HG03175 (cell line): ENCODE data around the gene RNASEH1.

Experiments used
- ATAC-seq: cut with Tn5 transposase; IDR thresholded peaks from one replicate; pipeline ENCODE4 v1.9.1; 2021; ENCODE audit warnings: mild to moderate bottlenecking, moderate library complexity; ENCODE audit not compliant: unreplicated experiment

Gene RNASEH1

DNA sequence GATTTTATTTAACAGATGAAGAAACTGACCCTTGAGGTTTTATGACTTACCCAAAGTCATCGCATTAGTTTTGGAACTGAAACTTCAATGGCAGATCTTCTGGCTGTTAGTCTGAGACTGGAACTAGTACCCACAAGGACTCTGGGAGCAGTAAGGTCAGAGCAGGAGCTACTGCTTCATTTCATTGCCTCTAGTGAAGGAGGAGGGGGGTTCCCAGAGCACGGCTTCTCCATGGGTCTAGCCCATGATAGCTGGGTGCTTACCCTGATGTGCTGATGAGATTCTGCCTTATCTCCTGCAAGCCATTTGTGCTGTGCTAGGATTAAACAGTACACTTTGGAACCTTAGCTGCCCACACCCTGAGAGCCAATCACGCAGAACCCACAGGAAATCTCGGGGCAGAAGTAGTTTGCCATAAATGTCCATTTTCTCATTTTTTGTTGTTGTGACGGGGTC is 5.4 kb upstream of the RNASEH1 start:
- peak; percentile 47 for ATAC-seq

DNA sequence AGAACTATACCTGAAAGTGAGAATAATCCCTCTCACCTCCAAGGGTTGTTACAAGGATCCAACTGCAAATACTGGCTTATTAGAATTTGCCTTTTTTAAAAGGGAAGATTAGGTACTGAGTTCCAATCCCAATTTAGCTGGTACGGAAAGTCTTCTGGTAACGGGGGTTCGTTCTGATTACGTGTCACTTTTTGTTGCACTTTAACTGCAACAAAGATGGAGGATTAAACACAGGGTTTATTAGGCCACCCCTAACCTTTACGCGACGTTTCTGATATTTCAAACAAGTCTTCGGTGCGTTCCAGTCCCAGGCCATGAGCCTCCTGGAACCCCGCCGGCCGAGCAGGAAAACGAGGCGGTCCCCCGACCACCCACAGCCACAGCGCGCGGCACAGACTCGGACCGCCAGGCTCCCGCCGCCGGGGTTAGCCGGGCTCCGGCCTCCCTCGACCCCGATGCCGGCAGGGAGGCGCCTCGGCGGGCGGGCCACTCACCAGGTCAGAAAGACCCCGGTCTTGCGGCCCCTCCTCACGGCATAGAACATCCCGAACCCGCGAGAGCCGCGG is 411 bp downstream of the RNASEH1 start:
- ATAC-seq = peak; percentile 30

DNA sequence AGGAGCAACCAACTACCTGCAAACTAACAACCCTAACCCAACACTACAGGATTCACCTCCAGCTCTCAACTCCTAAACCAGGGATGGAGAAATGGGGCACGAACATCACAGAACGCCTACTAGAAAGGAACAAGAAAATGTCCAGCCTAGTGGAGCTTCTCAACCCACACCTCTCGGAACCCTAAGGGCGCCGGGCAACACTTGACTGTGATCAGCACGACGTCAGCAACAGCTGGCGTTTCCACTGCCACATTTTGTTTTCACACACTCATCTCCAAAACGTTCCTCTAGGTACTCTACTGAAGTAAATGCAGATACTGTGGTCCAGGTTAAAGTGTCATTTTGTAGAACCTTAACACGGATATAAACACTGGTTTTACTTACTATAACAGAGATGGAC is 4.2 kb downstream of the RNASEH1 start:
- no peak for ATAC-seq

DNA sequence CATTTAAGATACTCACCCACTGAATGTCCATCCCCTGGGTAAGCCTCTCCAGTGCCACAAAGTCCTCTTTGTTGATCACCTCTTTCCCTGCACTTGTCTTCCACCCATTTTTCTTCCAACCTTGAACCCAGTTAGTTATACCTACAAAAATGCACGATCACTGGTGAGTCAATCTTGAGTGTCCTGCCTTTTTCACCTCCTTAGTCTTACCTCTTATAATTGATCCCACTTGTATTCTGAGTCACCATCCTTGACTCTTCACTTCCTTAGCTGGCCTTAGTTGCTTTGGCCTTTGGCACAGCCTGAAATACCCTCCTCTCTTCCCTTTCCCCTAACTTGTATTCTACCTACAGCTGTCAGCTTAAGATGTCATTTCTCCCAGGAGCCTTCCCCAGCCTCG is 10.2 kb downstream of the RNASEH1 start:
- no peak for ATAC-seq

DNA sequence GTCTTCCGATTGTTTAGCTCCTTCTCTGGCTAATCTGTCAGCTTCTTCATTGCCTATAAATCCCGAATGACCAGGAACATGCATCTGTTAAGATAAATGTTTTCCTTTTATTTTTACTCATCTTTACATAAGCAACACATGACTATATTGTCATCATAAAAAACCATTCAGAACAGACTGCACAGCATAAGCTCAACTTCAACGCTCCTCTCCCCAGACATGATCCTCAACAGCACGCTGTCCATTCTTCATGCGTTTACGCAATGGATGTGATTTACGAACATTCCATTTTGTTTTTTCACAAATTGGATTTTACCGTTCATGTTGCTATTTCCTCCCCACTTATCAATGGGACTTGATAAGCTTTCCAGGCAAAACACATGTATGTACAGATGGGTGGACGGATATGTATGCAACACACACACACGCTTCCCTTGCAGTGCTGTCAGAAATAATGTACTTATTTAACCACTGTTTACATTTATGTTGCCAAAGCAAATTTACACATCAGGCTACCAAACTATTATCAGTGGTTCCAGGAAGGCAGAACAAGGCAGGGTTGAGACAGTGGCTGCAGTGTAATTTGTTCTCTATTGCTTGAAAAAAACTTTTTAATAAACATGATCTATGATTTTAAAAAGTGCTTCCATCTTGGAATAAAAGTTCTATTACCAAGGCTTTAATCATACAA is 12.2 kb downstream of the RNASEH1 start:
- no peak for ATAC-seq

DNA sequence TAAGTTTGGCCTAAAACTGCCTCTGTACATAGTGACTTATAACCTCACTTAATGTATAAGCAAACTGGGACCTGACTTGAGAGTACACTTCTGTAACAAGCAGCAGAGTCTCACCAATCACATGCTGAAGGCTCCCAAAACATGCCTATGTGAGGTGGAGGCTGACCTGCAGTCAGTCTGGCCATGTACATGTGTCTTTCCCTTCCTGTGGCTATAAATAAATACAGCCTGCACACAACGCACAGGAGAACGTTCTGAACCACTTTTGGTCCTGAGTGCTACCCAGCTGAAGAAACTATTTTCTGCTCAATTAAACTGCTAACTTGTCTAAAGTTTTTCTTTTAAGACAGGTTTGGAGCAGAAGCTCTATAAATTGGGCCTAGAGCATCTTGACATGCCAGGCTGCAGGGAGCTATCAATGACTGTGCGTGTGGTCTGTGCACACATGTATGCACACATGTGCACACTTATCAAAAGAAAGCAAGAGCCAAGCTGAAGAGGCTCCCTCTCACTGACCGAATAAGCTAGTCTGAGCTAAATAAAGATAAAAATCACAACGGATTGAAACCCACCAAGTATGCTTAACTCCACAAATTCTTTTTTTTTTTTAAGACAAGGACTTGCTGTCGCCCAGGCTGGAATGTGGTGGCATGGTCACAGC is 15.0 kb downstream of the RNASEH1 start:
- no peak for ATAC-seq

DNA sequence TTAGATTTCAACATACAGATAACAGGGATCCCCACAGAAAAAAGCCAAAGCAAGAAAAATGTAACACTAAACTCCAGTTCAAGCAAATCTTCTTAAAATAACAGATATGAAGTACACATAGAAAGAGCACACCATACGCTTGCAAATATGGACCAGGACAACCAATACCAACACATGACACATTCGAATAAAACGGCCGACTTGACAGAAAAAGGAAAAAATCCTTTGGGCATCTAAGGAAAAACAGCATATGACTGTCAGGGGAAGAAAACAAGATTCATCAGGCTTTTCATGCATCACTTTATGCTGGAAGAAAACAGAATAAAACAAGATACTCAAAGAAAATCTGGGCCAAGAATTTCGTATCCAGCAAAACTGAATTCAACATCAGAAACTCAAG is 16.0 kb downstream of the RNASEH1 start:
- no peak for ATAC-seq

DNA sequence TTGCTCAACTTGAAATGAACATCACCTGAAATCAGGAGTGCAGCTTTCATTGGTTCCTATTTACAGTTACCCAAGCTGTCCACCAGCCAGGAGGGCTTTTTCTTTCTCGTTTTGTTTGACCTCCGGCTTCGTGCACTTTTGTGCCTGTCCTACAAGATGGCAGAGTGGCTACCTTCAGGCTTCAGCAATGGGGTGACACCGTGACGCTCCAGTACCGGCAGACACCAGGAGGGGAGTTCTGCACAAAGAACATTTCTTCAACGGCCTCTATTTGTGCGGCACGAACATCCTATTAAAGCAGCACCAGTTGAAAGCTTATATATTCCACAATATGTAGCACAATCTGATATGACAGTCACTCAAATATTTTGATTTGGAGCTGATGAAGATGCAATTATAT is 18.3 kb downstream of the RNASEH1 start:
- no peak for ATAC-seq

DNA sequence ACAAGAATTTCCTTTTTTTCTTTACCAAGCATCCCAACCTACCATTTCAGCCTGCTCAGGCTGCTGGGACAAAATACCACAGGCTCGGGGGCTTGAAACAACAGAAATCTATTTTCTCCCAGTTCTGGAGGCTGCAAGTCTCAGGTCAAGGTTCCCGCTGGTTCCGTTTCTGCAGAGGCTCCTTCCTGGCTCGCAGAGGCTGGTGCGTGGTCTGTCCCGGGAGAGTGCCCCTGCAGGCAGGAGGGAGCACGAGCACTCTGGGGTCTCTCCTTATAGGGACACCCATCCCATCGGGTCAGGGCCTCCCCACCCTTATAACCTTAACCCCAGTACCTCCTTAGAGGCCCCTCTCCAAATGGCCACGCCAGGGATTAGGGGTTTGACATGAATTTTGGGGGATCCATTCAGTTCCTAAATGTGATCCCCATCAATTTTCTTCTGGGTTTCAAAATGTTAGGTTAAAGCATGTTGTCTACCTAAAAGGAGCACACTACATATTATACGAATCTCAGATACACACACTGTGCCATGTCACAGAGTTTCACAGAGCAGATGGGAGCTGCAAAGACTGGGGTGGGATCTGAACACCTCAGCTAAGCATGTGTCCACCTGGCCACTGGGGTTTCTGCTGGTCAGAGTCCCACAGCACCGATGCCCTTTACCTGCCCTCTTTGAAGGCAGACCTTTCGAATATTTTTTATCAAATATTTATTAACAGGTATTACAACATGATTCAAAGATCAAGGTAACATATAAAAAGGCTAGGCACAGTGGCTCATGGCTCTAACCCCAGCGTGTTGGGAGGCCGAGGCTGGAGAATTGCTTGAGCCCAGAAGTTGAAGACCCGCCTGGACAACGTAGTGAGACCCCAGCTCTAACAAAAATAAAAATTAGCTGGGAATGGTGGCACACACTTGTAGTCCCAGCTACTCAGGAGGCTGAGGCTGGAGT is 21.2 kb downstream of the RNASEH1 start:
- ATAC-seq = no peak

DNA sequence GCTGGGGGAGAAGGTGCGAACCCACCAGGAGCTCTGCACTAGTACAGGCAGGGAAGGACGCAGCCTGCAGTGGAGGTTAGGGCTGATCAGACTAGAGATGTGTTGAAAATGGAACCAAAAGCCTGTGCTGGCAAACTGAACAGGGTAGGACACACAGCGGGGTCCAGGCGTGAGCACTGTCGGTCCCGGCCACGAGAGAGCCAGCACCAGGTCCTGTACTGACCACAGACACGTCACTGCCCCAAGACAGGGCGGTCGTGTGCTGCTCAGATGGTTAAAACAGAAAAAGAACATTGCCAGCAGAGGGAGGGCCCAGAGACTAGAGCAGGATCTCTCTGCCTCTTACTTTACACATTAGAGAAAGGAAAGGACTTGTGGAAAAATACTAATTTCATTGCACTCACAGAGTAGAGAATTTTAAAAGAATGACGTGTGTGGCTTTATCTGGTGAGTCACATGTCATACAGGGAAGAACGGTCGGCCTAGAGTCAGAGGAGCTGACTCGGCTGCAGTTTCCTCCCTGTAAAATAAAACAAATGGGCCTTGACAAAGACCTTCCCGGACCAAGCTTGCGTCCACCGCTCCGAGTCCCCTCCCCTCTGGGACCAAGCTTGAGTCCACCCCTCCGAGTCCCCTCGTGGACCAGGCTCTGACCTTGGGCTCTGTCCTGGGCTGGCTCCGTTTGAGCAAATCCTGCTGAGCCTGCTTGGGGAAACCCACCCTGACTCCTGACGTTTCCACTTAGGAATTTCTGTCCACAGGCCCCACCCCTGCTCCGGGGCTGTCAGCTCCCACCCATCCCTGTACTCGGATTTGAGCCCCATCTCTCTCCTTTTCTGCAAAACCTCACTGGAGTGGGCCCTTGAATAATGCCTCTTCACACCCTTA is 22.1 kb downstream of the RNASEH1 start:
- no peak for ATAC-seq

DNA sequence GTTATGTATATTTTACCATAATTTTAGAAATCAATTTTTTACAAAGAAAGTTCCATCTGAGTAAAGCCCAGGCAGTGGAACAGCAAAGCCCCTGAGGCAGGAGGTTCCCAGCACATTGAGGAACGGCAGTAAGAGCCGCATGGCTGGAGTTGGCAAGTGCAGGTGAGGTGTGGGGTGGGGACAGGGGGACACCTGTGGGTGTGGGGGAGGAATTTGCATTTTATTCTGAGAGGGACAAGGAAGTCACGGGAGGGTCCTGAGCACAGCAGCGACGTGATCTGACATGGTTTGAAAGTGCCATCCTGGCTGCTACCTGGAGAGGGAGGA is 22.7 kb downstream of the RNASEH1 start:
- ATAC-seq = no peak

DNA sequence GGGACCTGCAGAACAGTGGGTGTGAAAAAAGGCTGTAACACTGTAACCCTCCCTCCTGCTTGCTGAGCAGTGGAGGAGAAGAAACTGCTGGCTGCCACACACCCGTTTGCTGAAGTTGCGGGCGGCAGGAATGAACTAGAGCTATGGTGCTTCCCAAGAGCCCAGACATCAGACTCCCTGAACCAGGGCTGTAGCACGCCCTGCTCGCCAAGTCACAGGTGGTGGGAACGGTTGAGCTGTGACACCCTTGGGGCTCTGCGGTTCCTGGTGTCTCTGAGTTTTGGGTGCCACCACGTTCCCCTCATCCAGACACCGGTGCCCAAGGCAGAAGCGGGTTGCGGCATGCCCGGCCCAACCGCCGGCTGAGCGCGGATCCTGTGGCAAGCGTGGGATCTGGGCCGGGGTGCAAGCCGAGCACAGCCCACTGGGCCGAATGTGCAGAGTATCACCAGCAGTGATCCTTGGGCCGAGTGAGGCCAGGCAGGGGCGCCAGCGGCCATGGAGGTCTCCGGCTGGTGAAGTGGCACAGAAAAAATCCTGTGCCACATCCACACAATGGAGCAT is 23.8 kb downstream of the RNASEH1 start:
- ATAC-seq = no peak

DNA sequence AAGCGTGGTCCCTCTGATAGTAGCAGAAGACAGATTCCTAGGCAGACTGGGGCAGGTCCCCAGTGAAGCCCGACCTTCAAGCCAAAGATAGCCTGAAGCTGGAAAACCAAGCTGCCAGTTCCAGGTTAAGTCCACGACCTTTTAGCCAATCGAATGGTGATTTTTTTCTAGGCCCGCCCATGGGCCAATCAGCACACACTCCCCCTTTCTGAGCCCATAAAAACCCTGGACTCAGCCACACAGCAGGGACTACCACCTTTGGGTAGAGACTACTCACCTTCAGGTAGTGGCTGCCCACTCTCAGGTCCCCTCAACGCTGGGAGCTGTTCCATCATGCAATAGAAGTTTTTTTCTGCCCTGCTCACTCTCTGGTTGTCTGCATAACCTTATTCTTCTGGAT is 24.3 kb downstream of the RNASEH1 start:
- ATAC-seq = no peak

DNA sequence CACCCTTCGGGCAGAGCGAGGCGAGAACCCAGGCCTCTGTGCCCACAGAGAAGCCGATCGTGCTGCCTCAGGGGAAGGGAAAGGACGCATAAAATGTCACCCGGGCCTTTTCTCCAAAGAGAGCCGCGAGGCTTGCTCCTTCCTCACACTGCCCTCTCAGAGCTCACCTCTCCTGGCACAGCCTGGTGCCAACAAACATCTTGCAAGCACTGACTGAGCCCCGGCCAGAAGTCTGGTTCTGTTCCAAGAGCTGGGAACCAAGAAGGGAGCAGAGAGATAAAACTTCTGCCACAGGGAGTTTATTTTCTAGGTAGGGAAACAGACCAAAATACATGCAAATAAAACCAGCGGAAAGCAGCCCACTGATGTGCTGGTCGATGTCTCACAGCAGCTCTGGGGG is 25.2 kb downstream of the RNASEH1 start:
- ATAC-seq = no peak

DNA sequence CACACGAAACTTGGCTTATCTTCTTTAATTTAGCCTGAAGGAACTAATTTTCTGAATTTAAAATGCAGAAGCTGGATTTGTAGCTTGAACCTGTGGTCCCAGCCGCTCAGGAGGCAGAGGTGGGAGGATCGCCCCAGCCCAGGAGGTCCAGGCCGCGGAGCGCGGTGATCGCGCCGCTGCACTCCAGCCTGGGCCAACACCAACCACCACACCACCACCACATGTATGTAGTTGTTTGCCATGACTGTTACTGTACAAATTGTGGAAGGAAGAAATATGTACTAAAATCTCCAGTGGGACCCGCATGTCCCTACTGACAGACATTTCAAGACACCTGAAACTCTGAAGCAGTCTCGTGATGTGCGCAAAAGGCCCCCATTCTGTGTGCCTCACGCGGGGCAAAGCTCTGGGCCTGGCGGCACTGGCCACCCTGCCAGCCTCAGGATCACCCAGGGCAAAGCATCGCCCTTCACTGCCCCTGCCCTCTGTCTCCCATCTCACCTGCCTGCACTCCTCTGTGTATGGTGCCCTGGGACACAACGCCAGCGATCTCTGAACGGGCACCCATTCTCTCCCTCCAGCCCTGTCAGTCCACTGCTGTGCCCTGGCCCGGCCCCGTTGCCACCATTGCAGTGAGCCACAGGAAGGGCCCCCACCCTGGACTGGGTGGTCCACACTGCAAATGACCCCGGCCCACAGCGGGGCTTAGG is 28.7 kb downstream of the RNASEH1 start:
- no peak for ATAC-seq

DNA sequence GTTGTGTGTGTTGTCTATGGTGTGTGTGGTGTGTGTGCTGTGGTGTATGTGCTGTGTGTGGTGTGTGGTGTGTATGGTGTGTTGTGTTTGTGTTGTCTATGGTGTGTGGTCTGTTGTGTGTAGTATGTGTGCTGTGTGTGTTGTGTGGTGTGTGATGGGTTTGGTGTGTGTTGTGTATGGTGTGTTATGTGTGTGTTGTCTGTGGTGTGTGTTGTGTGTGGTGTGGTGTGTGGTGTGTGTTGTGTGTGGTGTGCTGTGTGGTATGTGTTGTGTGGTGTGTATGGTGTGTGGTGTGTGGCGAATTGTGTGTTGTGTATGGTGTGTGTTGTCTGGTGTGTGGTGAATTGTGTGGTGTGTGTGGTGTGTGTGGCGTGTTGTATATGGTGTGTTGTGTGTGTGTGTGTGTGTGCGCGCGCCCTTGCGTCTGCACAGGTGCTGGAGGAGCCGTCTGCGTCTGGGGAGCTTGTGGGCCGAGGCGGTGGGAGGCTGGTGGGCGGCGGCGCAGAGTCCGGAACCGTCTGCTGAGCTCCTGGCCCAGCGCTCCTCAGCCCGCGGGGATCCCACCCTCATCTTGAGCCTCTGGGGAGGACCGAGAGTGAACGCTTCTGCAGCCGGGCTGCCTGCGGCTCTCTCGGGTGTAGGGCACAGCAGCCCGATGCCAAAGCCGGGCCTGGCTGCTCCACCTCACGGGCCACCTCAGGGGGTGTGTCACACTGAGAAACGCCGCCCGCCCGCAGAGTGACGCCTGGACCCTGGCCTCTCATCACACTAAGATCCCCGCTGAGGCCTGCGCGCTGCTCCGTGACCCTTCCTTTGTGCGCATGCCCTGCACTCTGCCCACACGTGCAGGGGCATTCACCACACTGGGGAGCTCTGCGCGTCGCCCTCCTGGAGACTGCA is 30.0 kb downstream of the RNASEH1 start:
- ATAC-seq = no peak

DNA sequence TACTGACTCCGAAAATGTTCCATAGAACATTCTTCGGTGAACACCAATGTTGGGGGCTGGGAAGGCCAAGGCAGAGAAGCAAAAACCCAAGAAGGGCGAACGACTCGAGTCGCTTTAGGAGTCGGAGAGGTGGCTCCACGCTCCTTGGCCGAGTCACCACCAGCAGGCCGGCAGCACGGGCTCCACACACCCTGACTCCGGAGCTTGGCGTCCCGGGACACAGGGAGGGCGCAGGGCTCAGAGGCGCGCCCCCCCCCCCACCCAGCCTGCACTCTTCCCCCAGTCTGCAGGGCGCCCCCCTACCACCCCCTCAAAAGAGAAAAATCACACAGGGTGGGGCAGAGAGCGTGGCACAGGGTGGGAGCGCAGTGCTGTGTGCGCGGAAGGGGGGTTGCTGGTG is 31.3 kb downstream of the RNASEH1 start:
- no peak for ATAC-seq

DNA sequence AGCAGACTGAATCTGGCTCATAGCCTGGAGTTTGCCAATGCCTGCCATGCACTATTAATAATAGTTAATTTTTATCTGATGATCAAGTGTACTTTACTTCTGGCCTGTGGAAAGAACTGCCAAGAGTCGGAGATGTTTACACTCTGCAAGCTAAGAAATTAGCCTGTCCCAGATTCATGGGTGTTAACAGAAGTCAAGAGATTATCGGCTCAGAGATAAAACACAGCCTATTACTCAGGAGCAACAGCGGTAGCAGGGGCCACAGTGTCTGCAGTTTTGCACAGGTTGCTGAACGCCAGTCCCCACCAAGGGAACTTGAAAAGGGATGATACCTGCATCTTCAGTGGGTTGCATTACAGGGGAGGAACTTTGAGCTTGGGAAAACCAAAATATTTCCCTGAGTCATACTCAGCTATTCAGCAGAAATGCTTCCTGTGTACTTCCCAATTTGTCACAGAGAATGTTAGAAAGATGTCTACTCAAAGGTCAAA is 34.5 kb downstream of the RNASEH1 start:
- ATAC-seq = no peak
